ENCODE data around the gene TSPAN9.

TSPAN9 gene

GRCh38 chr12:3106579-3106978 lies 29.4 kb downstream of the TSPAN9 start:
- no peak for DNase-seq (ENCODE audit: low read depth)
- TF ChIP-seq CTCF (conservative IDR thresholded peaks at IDR 0.05; ENCODE audit: low read depth, low read length), result no peak
- H3K4me3 ChIP-seq (ENCODE audit: low read depth, low read length), result no peak overlapping the region

- H3K4me3 ChIP-seq (ENCODE audit: low read depth, low read length), result no peak overlapping the region
- peak; percentile 89 for DNase-seq (ENCODE audit: low read depth)
- TF ChIP-seq CTCF (conservative IDR thresholded peaks at IDR 0.05; ENCODE audit: low read depth, low read length), result peak; percentile 22
Observed at GRCh38 chr12:3107071-3107583, 29.9 kb downstream of the TSPAN9 start.

GRCh38 chr12:3107954-3108353 lies 30.8 kb downstream of the TSPAN9 start:
- no peak for TF ChIP-seq CTCF (conservative IDR thresholded peaks at IDR 0.05; ENCODE audit: low read depth, low read length)
- H3K4me3 ChIP-seq (ENCODE audit: low read depth, low read length), result no peak overlapping the region
- DNase-seq (ENCODE audit: low read depth), result peak; percentile 37

- peak; percentile 44 for DNase-seq (ENCODE audit: low read depth)
- TF ChIP-seq CTCF (conservative IDR thresholded peaks at IDR 0.05; ENCODE audit: low read depth, low read length), result no peak
- H3K4me3 ChIP-seq (ENCODE audit: low read depth, low read length), result no peak overlapping the region
Observed at GRCh38 chr12:3110578-3110977, 33.4 kb downstream of the TSPAN9 start.

GRCh38 chr12:3113671-3114325 lies 36.6 kb downstream of the TSPAN9 start:
- no peak overlapping the region for H3K4me3 ChIP-seq (ENCODE audit: low read depth, low read length)
- TF ChIP-seq CTCF (conservative IDR thresholded peaks at IDR 0.05; ENCODE audit: low read depth, low read length), result no peak
- no peak for DNase-seq (ENCODE audit: low read depth)

- no peak overlapping the region for H3K4me3 ChIP-seq (ENCODE audit: low read depth, low read length)
- DNase-seq (ENCODE audit: low read depth), result no peak
- TF ChIP-seq CTCF (conservative IDR thresholded peaks at IDR 0.05; ENCODE audit: low read depth, low read length), result no peak
Observed at GRCh38 chr12:3114671-3115070, 37.5 kb downstream of the TSPAN9 start.

GRCh38 chr12:3115078-3115477 lies 37.9 kb downstream of the TSPAN9 start:
- DNase-seq (ENCODE audit: low read depth), result no peak
- H3K4me3 ChIP-seq (ENCODE audit: low read depth, low read length), result no peak overlapping the region
- no peak for TF ChIP-seq CTCF (conservative IDR thresholded peaks at IDR 0.05; ENCODE audit: low read depth, low read length)
